Endothelial cell (in vitro differentiated cells): Measurements from ENCODE around the gene CACNA1B. TPM values are rescaled to one million over a fixed set of nuclear protein-coding genes. Genes with fewer than 3 reads are reported as not detected.

Experiments
- DNase-seq: peaks from one replicate; pipeline ENCODE4 v3.0.0; 2021; ENCODE audit warnings: low spot score
- H3K27ac Mint-ChIP-seq: one replicate; pipeline ENCODE4 v1.8.0; 2021; ENCODE audit warnings: mixed read lengths, inconsistent platforms; ENCODE audit not compliant: unreplicated experiment
- H3K27me3 Mint-ChIP-seq: one replicate; pipeline ENCODE4 v1.8.0; 2021; ENCODE audit warnings: mild to moderate bottlenecking, moderate library complexity, mixed read lengths, inconsistent platforms; ENCODE audit not compliant: unreplicated experiment
- H3K36me3 Mint-ChIP-seq: one replicate; pipeline ENCODE4 v1.8.0; 2021; ENCODE audit warnings: mild to moderate bottlenecking, low read depth, mixed read lengths, inconsistent platforms; ENCODE audit not compliant: unreplicated experiment
- H3K4me1 Mint-ChIP-seq: one replicate; pipeline ENCODE4 v1.8.0; 2021; ENCODE audit warnings: mild to moderate bottlenecking, mixed read lengths, inconsistent platforms; ENCODE audit not compliant: unreplicated experiment
- H3K4me3 Mint-ChIP-seq: one replicate; pipeline ENCODE4 v1.8.0; 2021; ENCODE audit warnings: mild to moderate bottlenecking, mixed read lengths, inconsistent platforms; ENCODE audit not compliant: unreplicated experiment
- H3K9me3 Mint-ChIP-seq: one replicate; pipeline ENCODE4 v1.8.0; 2021; ENCODE audit warnings: mixed read lengths, inconsistent platforms; ENCODE audit not compliant: unreplicated experiment
- CTCF ChIP-seq: fragments of 200-600 bp; sonication (generic); IDR thresholded peaks from one replicate; pipeline ENCODE4 v1.5.0; 2021; ENCODE audit warnings: antibody characterized with exemption; ENCODE audit not compliant: unreplicated experiment
- total RNA-seq: library from RNA; stranded (reverse); fragmentation: NEBNext Ultra II Directional; extraction: Animal tissue kit (Norgen Biotek cat#: 25700); gene quantifications from one replicate; pipeline ENCODE4 v1.2.1, GENCODE V29; 2021; ENCODE audit not compliant: unreplicated experiment

CACNA1B gene
- total RNA-seq, 1 donor from 2014 or later: 2.0 TPM

- H3K27me3 Mint-ChIP-seq: no peaks in the 10 kb centered on the region
- no peak overlapping the region for H3K4me3 Mint-ChIP-seq
- peaks cover 4% of the 10 kb centered on the region for H3K4me1 Mint-ChIP-seq
- no peak for DNase-seq
- H3K27ac Mint-ChIP-seq: no peak overlapping the region
- TF ChIP-seq CTCF: no peak
- H3K9me3 Mint-ChIP-seq: no peaks in the 10 kb centered on the region
- no peaks in the 10 kb centered on the region for H3K36me3 Mint-ChIP-seq
Measured at GRCh38 chr9:137866226-137867141, 11.1 kb upstream of the CACNA1B start.

- Mint-ChIP-seq H3K27me3 (peaks cover 6% of the 10 kb centered on the region), H3K4me3 (no peak overlapping the region), H3K36me3 (no peaks in the 10 kb centered on the region), H3K4me1 (peaks cover 4% of the 10 kb centered on the region), H3K9me3 (no peaks in the 10 kb centered on the region), H3K27ac (no peak overlapping the region)
- DNase-seq: no peak
- no peak for TF ChIP-seq CTCF
Measured at GRCh38 chr9:137870432-137870831, 7.2 kb upstream of the CACNA1B start.

GRCh38 chr9:137872296-137872695 is 5.3 kb upstream of the CACNA1B start:
- H3K27me3 Mint-ChIP-seq: peaks cover 13% of the 10 kb centered on the region

GRCh38 chr9:137873408-137873807 is 4.2 kb upstream of the CACNA1B start:
- TF ChIP-seq CTCF: no peak
- no peak for DNase-seq
- H3K27me3 Mint-ChIP-seq: peaks cover 13% of the 10 kb centered on the region
- H3K27ac Mint-ChIP-seq: no peak overlapping the region
- H3K4me1 Mint-ChIP-seq: peaks cover 2% of the 10 kb centered on the region
- no peaks in the 10 kb centered on the region for H3K9me3 Mint-ChIP-seq
- H3K4me3 Mint-ChIP-seq: no peak overlapping the region
- peaks cover 3% of the 10 kb centered on the region for H3K36me3 Mint-ChIP-seq

More at GRCh38 chr9:137872296-137872695, 5.3 kb upstream of the CACNA1B start:
- Mint-ChIP-seq H3K27ac (no peak overlapping the region), H3K9me3 (no peaks in the 10 kb centered on the region), H3K36me3 (peaks cover 3% of the 10 kb centered on the region), H3K4me3 (no peak overlapping the region), H3K4me1 (peaks cover 2% of the 10 kb centered on the region)
- TF ChIP-seq CTCF: no peak
- no peak for DNase-seq

- H3K27ac Mint-ChIP-seq: peak overlapping the region; percentile 1
- TF ChIP-seq CTCF: no peak
- DNase-seq: no peak
- H3K36me3 Mint-ChIP-seq: peaks cover 3% of the 10 kb centered on the region
- H3K27me3 Mint-ChIP-seq: peaks cover 13% of the 10 kb centered on the region
- no peaks in the 10 kb centered on the region for H3K9me3 Mint-ChIP-seq
- no peak overlapping the region for H3K4me3 Mint-ChIP-seq
- peaks cover 2% of the 10 kb centered on the region for H3K4me1 Mint-ChIP-seq
Measured at GRCh38 chr9:137873858-137874362, 3.7 kb upstream of the CACNA1B start.
